Right kidney (tissue), 1 donor: ENCODE measurements around the gene NR1I3.
A peak's percentile ranks its signal among the peaks of the same experiment; 100 is the strongest.

Experiments used
- DNase-seq: peaks from one replicate; pipeline ENCODE4 v3.0.0-alpha.2; 2016

The NR1I3 gene

DNA sequence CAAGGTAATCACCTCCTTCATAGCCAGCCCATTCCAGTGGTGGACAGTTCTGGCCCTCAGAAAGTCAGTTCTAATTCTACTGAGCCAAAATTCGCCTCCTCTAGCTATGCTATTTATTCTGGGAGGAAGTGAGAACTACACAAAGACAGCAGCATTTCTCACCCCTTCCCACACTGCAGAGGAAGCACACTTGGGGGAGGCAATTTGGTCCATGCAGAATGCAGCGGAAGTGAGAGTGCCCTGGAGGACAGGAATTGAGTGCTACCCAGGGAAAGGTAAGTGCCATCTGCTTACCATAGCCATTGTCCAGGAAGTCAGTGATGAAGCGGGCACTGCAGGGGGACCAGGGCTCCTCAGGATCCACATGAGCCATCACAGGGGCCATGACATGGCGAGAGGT, 42.8 kb downstream of the NR1I3 start:
- no peak for DNase-seq

DNA sequence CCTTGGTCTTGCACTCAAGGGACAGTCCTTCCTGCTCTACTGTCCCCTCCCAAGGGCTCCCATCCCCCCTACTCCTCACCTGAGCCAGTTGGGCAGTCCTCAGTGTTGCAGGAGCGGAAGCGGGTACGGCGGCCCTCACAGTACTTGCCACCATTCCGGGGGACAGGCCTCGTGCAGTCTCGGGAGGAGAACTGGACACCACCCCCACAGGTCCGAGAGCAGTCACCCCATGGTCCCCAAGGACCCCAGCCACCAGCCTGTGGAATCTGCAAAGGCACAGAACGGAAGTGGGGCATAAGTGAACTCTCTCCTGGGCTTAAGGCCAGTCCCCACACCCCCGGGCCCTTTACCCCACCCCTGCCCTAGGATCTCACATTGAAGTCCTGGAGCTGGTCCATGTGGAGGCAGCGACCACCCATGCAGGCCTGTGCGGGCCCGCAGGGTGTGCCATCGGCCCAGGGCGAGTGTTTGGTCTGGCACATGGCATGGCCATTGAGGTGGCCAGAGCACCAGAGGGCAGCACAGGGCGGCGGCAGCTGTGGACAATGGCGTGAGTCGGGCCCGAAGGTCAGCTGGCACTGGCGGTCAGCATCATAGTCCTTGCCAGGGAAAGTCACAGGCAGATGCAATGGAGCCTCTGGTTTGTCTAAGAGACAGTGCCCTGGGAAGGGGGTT, 44.3 kb downstream of the NR1I3 start:
- DNase-seq = no peak

DNA sequence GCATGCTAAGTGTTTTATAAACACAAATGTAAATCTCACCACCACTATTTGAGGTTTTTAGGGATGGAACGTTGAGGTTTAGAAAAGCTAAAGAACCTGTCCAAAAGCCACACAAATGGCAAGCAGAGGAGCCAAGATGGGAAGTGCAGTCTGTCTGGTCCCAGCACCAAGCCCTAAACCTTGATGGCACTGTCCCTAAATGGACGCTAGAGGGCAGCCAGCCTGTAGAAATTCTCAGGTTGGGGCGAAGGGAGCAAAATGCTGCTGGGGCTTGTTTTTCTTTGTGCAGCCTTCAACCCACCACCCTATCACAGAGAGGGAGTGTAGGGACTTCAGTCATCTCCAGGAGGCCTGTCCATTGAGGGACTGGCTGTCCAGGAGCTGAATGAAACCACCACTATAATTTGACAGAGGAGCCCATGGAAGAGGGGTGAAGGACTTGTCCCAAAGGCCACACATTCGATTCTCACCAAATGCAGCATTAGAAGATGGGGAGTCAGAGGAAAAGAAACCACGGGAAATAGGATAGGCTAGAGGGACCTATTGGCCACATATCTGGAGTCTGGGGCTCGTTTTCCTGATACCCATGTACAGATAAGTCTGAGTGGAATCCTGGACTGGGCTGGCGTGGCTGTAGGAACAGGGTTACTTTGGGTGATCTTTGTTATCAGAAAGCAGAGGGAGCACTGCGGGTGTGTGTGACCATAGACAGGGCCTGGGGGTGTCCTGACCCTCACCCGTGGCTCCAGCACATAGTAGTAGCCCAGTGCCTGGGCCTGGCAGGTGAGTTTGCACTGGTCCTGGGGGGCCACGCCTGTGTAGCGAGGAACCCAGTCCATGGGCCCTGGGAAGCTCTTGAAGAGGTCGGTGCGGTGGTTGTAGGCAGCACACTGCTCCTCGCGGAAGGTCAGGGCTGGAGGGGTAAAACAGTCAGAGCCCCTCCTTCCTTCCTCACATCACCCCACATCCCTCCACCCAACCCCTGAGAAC, 45.2 kb downstream of the NR1I3 start:
- DNase-seq = peak; percentile 42

DNA sequence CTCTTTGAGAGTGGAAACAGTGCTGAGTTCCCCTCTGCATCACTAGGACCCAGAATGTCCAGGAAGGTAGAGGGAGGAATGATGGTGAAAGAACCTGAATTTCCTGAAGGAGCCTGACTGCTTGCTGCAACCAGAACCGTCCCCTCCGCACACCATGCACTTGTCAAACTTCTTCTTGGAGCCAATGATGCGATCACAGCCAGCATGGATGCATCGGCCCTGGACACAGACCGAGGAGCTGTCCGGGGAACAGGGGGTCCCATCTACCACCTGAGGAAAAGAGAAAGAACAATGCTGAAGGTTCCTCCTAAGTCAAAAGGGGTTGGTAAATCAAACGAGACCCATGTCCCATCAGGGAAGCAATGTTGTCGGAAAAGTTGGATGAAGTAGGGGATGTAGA, 46.0 kb downstream of the NR1I3 start:
- no peak for DNase-seq

GRCh38 chr1:161190962-161191521, 47.0 kb downstream of the NR1I3 start:
- DNase-seq = no peak

DNA sequence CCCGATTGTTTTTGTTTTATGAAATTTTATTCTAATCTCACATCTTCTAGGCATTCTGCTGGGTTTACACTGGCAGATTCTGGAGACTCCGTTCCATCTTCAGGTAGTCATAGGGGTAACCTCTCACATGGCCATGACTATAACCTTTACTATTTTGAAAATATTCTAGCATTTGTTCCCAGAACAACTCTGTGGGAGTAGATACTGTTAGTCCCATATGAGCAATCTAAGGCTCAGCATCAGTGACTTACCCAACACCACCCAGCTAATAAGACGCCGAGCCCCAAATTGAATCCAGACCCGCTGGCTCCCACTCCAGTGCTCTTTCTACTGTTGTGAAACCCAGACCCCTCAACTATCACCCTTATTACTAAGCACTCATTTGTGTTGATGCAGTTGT, 49.0 kb downstream of the NR1I3 start:
- DNase-seq = no peak

DNA sequence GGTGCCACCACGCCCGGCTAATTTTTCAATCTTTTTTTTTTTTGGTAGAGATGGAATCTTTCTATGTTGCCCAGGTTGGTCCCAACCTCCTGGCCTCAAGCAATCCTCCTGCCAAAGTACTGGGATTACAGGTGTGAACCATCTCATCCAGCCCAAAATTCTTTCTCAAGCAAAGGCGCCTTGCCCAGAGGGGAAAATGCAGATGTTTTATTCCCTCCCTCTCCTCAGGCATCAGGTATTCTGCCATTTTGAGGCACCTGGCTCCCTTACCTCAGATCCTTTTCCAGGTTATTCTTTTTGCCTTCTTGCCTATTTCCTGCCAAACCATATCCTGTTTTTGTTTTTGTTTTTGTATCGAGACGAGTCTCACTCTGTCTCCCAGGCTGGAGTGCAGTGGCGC, 49.6 kb downstream of the NR1I3 start:
- no peak for DNase-seq

- DNase-seq = no peak
These were observed 50.7 kb downstream of the NR1I3 start for GRCh38 chr1:161187311-161187710.

DNA sequence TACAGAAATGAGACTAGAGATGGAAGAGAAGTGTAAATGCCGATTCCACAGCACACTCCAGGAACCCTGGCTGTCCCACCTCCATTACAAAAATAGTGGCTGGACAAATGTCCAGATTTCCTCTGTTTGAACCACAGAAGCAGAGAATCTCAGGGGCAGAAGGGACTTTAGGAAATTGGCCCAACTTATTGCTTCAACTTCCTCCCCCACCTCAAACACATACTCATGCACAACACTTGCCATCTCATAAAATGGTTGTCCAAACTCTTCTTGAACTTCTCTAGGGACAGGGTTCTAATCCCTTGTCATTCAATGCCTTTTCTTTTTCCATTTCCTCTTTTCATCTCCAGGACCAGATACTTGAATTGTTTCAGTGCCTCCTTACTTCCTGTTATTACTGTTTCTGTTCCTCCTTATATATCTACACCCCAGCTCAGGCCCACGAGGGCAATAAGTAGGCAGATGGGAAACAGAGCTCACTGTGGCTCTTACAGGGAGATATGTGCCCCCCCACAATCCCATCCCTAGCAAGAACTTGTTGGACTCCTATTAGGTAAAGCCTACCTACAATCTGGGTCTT, 52.2 kb downstream of the NR1I3 start:
- no peak for DNase-seq

GRCh38 chr1:161185282-161185682, 52.7 kb downstream of the NR1I3 start:
- no peak for DNase-seq

DNA sequence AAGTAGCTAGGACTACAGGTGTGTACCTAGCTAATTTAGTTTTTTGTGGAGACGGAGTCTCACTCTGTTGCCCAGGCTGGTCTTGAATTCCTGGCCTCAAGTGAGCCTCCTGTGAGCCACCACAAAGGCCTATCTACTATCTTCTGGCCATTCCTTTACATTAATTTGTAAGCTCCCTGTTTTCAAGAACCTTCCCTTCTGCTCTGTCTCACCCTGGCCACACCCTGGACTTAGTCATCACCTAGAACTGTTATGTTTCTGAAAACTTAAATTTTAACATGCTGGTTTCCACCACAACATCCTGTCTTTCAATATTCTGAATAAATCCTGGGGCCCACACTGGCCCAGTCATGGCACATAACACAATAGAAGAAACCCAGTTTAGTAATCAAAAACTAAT, 55.8 kb downstream of the NR1I3 start:
- DNase-seq = no peak

DNA sequence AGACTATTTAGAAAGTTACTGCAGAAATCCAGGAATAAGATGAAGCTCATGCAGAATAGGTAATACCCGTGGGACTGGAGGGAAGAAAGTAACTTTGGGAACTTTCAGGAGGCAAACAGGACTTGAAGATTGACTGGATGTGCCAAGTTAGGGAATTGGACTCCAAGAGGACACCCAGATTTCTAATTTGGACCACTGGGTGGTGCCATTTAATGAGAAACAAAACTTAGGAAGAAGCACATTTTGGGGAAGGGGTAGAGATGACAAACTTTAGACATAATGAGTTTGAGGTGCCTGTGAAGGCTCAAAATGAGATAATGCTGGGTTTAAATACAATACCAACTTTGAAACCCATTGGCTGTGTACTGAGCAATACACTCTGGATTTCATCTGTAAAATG, 57.4 kb downstream of the NR1I3 start:
- no peak for DNase-seq

GRCh38 chr1:161179698-161180097, 58.3 kb downstream of the NR1I3 start:
- no peak for DNase-seq
